NCI-H2029 (cell line): ENCODE results near the gene PGBD5.

Experiments
- DNase-seq: peaks from one replicate; lab custom pipeline; 2025; lab: John Stamatoyannopoulos, UW

The PGBD5 gene

GRCh38 chr1:230279583-230279945 is 146.6 kb downstream of the PGBD5 start:
- no peak for DNase-seq

- DNase-seq = no peak
Measured at GRCh38 chr1:230278871-230279582, 147.1 kb downstream of the PGBD5 start.

GRCh38 chr1:230278376-230278775 is 147.8 kb downstream of the PGBD5 start:
- no peak for DNase-seq

GRCh38 chr1:230277201-230278025 is 148.7 kb downstream of the PGBD5 start:
- peak; percentile 71 for DNase-seq

GRCh38 chr1:230276401-230276800 is 149.7 kb downstream of the PGBD5 start:
- DNase-seq = no peak

GRCh38 chr1:230274254-230274653 is 151.9 kb downstream of the PGBD5 start:
- DNase-seq = no peak

GRCh38 chr1:230273141-230273710 is 152.9 kb downstream of the PGBD5 start:
- no peak for DNase-seq

- DNase-seq = no peak
Measured at GRCh38 chr1:230272557-230272956, 153.6 kb downstream of the PGBD5 start.

GRCh38 chr1:230271300-230272035 is 154.7 kb downstream of the PGBD5 start:
- no peak for DNase-seq

GRCh38 chr1:230270559-230271281 is 155.4 kb downstream of the PGBD5 start:
- DNase-seq = peak; percentile 48

- no peak for DNase-seq
Measured at GRCh38 chr1:230270185-230270558, 156.0 kb downstream of the PGBD5 start.

- peak; percentile 50 for DNase-seq
Measured at GRCh38 chr1:230268371-230269170, 157.6 kb downstream of the PGBD5 start.

GRCh38 chr1:230267338-230268065 is 158.6 kb downstream of the PGBD5 start:
- no peak for DNase-seq

- no peak for DNase-seq
Measured at GRCh38 chr1:230266456-230266855, 159.7 kb downstream of the PGBD5 start.

GRCh38 chr1:230265200-230266115 is 160.7 kb downstream of the PGBD5 start:
- no peak for DNase-seq
